ENCODE measurements around the gene TMEM253.

The TMEM253 gene

DNA sequence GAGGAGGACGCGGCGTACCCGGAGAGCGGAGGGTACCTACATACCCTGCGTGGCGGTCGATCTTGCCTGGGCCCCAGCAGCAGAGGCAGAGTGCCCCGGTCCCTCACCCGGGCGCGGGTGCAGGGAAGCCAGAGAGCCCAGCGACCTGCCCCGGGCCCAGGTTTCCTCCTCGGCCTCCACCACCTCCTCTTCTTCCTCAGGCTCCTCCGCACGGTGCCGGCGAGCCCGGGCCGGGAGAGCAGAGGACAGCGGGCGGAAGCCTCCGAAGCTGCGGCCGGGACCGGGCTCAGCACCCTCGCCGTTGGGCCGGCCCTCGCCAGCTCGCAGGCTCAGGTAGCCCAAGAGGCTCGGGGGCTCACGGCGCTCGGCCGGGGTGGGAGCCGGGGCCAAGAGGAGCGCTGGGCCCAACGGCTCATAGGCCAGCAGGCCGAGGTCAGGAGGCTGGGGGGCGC is 9.0 kb upstream of the TMEM253 start:
- no peak for TF ChIP-seq GATA2 (IDR thresholded peaks at IDR 0.05; ENCODE audit: low read depth, low read length)
- TF ChIP-seq GATA3 (IDR thresholded peaks at IDR 0.05; ENCODE audit: low read depth, low read length): no peak

DNA sequence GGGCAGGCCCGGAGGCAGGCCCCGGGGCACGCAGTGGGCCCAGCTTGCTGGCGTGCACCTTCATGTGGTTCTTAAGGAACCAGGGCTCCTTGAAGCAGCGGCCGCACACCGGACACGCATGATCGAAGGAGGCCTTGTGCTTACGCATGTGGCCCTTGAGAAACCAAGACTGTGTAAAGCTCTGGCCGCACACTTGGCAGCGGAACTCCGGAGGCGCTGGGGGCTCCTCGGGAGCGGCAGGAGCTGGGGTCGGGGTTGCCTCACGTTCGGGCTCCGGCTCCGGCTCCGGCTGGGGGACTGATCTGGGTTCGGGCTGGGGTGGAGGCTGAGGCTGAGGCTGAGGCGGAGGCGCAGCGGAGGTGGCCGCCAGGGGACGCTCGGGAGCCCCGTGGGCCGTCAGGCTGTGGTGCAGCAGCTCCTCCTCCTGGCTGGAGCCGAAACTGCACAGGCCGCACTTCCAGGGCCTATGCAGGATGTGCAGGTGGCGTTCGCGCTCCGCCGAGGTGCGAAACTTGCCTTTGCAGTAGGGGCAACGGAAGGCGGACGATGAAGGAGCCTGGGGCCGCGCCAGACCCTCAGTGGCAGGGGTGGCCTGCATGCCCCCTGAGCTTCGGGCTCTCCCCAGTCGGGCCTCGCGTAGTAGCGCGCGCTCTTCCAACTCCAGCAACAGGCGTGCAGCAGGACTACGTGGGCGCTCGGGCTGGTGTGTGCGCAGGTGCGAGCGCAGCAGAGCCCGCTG is 8.4 kb upstream of the TMEM253 start:
- no peak for TF ChIP-seq GATA3 (IDR thresholded peaks at IDR 0.05; ENCODE audit: low read depth, low read length)
- no peak for TF ChIP-seq GATA2 (IDR thresholded peaks at IDR 0.05; ENCODE audit: low read depth, low read length)

DNA sequence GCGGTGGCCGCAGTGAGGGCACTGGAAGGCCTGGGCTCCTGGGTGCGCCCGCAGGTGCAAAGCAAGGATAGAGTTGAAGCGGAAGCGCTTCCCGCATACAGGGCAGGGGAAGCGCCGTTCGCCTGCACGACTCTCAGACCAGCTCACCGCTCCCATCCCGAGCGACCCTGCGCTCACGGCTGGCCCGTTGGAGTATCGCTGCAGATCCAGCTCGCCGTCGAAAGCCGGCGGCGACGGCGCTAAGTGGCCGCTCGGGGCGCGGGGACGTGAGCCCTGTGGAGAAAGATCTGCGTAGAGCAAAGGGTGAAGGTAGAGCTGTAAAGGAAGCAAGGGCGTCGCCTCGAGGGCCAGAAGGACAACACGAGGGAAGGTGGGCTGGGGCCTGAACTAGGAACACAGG is 7.8 kb upstream of the TMEM253 start:
- TF ChIP-seq GATA3 (IDR thresholded peaks at IDR 0.05; ENCODE audit: low read depth, low read length) (no peak), GATA2 (IDR thresholded peaks at IDR 0.05; ENCODE audit: low read depth, low read length) (no peak)

DNA sequence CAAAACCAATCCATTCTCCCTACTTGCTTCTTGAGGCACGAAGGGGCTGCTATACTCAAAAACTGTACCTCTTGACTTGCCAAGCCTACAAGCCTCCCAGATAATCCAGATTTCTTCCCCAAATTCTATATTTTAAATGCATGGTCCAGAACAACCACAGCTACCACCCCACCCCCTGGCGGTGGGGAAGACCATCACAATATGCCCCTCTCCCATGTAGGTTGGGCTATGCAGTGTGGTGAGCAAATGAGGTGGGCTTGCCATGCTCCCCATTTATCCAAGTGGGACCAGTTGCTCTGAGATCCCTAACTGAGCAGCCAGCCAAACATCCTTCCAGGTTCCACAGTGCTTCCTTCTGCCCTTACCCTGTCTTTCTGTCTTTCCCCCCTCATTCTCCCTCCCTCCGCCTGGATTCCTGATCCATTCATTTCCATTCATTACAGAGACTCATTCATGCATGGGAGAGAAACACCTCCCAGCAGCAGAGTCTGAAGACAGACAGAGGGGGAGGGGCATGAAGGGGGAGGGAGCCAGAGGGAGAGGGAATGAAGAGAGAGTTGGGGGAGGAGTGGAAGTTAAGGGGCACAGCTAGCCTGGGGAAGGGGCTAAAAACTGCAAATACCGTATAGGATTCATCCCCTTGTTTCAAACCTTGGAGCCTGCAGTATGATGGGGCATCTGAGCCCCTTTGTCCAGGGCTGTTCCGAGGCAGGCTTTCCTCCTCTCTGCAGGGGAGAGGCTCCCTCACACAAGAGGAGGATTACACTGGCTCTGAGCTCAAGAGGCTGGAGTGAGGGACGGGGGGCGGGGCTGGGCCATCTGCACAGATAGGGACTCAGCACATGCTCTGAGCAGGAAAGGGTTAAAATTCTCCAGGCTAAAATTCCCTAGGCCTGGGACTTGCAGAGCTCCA is 6.8 kb upstream of the TMEM253 start:
- no peak for TF ChIP-seq GATA3 (IDR thresholded peaks at IDR 0.05; ENCODE audit: low read depth, low read length)
- TF ChIP-seq GATA2 (IDR thresholded peaks at IDR 0.05; ENCODE audit: low read depth, low read length): no peak

DNA sequence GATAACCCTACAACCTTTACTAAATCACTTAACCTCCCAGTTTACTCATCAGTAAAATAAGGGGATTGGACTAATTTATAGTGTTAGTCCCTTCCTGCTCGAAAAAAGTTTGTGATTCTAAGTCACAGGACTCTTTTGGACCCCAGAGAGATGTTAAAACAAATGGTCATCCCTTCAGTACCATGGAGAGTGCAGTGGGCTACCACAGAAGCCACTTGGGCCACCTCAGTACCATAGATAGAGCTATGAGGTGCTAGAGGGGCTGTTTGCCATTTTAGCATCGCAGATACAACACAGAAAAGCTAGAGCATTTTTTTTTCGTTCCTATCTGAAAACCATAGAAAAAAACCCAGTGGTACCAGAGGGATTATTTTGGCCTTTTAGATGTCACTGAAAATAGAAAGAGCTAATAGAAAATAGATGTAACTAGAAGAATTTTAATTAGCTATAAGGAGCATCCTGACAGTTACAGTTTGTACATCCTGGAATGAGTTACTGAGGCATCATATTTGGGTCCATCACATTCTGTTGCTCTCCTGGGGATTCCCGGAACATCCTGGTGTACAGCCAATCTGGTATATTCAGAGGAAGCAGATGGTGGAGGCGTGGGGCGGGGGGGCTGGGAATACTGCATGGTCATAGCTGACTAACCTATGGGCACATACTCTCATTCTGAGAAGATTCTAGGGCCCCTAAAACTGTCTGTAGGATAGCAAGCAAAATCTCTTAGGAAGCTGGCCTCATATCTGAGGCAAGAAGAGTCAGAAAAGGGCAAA is 5.2 kb upstream of the TMEM253 start:
- TF ChIP-seq GATA2 (IDR thresholded peaks at IDR 0.05; ENCODE audit: low read depth, low read length): no peak
- no peak for TF ChIP-seq GATA3 (IDR thresholded peaks at IDR 0.05; ENCODE audit: low read depth, low read length)

DNA sequence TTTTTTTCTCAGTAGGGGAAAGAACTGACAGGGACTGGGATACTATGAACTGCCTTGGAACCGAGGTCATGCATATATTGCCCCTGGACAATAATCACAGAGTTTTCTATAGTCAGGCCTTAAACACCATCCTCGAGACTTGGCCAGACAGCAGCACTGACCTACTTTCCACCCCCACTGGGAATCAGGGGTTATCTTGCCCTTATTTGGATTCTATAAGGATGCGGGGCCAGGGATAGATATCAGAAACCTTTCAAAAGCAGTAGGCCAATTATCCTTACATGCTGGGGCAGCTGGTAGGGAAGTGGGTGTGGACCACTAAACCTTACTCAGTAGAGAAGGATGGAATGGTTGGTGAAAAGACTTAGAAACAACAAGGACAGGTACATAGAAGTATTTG is 4.4 kb upstream of the TMEM253 start:
- TF ChIP-seq GATA3 (IDR thresholded peaks at IDR 0.05; ENCODE audit: low read depth, low read length): no peak
- TF ChIP-seq GATA2 (IDR thresholded peaks at IDR 0.05; ENCODE audit: low read depth, low read length): no peak

DNA sequence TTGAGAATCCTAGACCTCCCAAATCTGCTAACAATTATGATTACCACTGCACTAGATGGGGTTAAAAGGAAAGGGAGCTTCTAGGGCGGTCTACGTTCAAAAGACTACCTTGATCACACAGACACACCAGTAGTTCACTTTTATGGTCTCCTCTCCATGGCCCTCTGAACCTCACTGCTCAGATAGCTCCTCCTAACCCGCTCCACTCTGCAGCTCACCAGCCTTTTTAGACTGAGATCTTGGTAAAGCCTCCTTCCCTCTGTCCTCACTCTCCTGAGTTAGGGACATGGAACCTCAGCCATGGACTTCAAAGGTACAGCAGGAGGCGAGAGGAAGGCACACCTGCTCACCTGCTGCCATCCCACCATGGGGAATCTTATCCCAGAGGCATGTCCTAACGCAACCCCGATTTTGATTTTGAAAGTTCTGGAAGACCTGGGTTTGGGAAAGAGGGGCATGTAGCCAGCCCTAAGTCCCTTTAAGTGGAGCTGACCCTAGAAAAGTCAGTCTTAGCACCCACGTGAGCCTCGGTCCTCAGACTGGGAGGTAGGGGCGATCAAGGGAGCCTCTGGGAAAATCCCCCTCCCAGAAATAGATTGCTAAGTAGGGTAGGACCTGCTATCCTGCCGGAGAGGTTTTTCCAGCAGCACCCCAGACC is 3.8 kb upstream of the TMEM253 start:
- TF ChIP-seq GATA3 (IDR thresholded peaks at IDR 0.05; ENCODE audit: low read depth, low read length) (no peak), GATA2 (IDR thresholded peaks at IDR 0.05; ENCODE audit: low read depth, low read length) (no peak)

DNA sequence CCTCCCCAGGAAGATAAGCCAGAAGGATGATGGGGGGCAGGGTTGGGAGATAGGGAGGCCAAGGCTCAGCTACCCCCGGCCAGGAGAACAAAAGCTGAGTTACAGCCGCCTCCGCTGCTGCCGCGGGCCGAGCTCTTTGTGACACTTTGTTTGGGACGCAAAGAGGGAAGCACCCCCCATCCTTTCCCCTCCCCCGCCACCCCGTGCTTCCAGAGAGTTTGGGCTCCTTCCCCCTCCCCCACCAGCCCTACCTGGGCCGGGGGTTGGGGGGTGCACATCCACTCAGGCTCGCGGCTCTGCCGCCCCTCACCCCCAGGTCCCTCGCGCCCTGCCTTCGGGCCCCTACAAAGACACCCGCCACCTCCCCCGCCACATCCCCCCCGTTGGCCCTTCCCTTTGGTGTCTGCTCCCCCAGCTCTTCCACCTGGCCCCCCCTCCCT is 3.2 kb upstream of the TMEM253 start:
- TF ChIP-seq GATA3 (IDR thresholded peaks at IDR 0.05; ENCODE audit: low read depth, low read length) (no peak), GATA2 (IDR thresholded peaks at IDR 0.05; ENCODE audit: low read depth, low read length) (no peak)

DNA sequence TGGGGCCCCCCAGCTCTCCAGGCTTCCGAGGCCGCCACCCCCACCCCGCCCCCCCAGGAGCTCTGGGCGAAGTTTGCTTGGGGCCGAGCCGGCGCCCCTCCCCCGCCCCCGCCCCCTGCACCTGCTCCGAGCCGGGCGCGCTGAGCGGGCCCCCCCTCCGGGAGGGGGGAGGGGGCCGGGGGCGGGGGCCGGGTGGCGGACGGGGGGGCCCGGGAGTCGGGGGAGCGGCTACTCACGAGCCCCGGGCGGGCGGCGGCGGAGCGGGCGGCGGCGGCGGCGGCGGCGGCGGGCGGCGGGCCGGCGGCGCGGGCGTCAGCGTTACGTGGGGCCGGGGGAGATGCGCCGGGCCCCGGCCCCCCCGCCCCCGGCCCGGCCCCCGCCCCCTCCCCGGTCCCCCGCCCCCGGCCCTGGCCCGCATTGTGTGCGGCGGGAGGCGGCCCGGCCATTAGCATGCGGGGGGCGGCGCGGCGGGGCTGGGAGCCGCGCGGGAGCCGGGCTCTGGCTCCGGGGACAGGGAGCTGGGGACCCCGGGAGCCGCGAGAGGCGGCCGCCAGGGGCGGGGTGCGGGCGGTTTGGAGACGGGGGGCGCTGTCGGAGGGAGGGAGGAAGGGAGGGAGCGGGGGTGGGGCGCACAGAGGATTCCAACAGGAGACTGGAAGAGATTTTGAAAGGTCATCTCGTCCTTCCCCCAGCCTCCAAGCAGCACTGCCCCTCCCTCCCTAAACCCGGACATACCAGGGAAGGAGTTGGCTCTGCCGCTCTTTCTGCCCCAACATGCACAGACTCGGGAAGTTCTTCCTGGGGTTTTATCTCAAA is 2.6 kb upstream of the TMEM253 start, which contains the start of gene ZNF219:
Gene ZNF219, minus strand, starts transcription at position 580 of the 816 bp plus-strand sequence. CDS start 5,064 bp downstream, outside the sequence.
- no peak for TF ChIP-seq GATA3 (IDR thresholded peaks at IDR 0.05; ENCODE audit: low read depth, low read length)

DNA sequence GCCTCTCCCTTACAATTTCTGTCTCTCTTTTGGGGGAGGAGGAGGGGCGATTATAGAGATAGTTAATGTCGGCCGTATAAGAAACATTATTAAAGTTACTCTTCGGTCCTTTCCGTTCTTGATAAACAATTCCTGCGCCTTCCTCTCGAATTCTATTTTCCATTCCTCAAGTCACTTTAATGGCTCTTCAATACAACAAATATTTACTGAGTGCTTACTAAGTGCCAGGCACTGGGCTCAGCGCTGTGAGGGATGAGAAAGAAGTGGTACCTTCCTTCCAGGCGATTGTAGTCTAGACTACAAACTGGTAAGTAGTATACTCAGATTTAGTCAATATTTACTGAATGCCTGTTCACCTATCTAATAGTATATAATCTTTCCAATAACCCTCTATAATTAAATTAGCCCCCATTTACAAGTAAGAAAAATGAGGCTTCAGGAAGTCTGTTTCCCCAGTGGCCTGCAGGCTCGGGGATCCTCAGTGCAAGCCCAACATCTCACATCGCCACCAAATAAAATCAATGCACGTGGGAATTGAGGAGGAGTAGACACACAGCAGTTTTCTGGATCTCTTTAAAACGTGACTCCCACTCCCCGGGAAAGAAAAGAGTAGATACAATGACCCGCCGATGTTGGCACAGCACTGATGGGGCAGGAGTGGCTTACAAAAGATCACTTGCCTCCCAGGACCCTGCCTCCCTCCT is 1.8 kb upstream of the TMEM253 start:
- TF ChIP-seq GATA2 (IDR thresholded peaks at IDR 0.05; ENCODE audit: low read depth, low read length) (no peak), GATA3 (IDR thresholded peaks at IDR 0.05; ENCODE audit: low read depth, low read length) (no peak)

DNA sequence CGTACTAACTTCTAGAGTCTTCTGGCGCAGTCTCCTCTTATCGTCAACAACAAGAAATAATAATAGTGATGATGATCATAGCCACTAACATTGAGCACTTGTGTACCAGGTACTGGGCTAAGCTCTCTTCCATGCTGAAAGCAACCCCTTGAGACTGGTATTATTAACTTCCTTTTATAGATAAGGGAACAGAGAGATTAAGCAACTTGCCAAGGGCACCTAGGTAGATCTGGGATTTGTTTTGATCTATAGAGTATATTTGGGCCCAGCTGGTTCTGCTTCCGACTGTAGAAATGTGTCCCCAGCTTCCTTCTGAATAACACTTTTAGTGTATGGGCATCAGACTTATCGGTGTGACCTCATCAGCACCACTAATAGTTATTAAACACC is 1.3 kb upstream of the TMEM253 start:
- no peak for TF ChIP-seq GATA3 (IDR thresholded peaks at IDR 0.05; ENCODE audit: low read depth, low read length)
- no peak for TF ChIP-seq GATA2 (IDR thresholded peaks at IDR 0.05; ENCODE audit: low read depth, low read length)

DNA sequence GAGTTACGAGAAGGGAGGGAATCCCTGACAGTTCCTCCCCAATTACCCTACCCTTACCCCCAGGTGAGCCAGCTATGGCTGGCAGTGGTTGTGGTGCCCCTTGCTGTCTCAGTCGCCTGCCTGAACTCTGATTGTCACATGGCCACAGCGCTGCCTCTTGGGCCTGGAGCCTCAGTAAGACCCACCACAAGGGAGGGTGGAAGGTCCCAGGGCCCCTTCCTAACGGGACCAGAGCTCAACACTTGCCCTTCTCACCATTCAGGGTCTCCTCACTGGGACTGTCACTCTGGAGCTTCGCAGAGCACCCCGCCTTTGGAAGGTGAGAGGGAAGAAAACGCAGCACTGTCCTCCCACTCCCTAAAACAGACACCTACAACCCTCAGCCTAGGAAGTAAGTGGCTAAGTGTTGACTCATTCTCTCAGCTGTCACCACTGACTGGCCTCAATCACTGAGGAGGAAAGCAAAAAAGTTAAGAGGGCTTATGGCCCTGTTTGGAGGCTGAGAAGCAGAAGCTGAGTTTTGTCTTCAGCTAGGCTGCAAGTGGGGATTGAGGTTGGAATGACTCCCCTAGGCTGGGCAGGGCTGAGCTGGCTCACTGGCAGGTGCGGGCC is 1.0 kb downstream of the TMEM253 start:
- no peak for TF ChIP-seq GATA2 (IDR thresholded peaks at IDR 0.05; ENCODE audit: low read depth, low read length)
- TF ChIP-seq GATA3 (IDR thresholded peaks at IDR 0.05; ENCODE audit: low read depth, low read length): no peak
